HG03095 (cell line): ENCODE results near the gene PARD3.
"Not testable (repeated sequence)": the region's sequence is repeated elsewhere in the genome, so short reads cannot be mapped to it uniquely, and the experiment has no call there.

Experiments used
- ATAC-seq: cut with Tn5 transposase; IDR thresholded peaks from one replicate; pipeline ENCODE4 v1.9.1; 2021; ENCODE audit warnings: moderate library complexity; ENCODE audit not compliant: unreplicated experiment

PARD3 gene

DNA sequence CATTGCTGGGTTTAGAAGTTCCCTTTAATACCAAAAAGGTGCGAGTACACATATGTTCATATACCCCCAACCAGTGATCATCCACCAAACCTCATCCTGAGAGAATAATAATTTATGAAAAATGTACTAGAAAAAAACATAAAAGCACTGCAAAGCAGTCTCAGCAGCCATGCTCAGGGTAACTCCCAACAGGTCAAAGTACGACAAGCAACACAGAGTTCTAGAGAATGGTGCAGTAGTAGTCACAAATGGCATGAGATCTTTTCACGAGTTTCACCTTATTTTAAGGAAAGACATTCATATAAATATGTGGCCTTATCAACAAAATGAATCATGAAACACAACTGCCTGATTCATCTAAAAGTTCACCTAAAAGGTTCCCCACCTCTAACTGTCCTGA is 338.5 kb downstream of the PARD3 start:
- ATAC-seq, result no peak

DNA sequence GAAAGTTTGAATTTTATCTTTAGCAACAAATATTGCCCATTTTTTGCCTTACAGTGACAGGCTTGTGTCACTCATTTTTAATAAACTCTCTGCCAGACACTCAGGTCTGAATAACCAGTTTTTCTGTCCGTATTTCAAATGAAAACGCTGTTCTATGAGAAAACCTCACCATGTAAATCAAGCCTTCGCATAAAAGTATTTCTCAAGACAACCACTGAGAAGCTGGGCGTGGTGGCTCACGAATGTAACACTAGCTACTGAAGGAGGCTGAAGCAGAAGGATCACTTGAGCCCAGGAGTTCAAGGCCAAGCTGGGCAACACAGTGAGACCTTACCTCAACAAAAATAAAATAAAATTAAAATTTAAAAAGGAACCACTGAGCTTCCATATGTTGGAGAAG is 339.3 kb downstream of the PARD3 start:
- ATAC-seq, result no peak

DNA sequence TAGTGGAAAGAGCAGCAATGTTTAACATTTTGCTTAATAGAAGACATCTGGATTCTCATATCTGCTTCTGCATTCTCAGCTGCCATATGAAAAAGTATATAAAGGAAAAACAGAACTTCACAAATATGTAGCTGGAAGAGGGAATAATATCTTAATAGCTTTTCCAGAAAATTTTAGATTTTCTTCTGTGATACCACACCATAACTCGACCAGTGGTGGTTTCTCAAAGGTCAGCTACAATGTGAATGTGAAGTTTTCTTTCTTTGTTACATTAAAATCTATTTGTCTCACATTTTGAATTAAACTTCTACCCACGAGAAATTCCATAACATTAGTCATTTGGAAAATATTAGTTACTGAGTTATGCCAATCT is 339.8 kb downstream of the PARD3 start:
- no peak for ATAC-seq

DNA sequence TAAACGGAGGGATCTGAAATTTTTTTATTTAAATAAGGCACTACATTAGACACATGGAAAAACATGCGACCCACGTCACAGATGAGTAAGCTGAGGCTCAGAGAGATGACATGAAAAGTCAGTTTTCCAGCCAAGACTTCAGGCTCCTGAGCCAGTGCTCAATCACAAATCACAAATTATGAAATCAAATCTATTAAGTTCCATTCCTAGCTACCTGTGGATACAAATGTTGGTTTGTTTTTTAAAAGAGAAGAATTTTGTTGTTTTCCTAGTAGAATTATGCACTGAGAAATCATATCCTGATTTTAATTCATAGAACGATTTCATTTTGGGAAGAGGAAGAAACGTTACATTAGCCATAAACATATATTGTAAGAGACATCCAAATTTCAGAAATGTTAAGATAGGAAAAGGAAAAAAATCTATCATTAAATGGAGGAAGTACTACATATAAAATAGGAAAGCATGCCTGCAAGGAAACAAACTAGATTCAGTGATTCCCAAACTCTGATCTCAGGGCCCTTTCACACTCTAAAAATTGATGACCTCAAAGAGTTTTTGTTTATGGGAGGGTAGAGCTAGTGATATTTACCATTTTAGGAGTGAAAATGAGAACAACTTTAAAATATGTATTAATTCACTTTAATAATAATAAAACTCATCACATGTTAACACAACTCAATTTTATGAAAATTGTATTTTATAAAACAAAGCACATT is 340.4 kb downstream of the PARD3 start:
- ATAC-seq, result no peak

DNA sequence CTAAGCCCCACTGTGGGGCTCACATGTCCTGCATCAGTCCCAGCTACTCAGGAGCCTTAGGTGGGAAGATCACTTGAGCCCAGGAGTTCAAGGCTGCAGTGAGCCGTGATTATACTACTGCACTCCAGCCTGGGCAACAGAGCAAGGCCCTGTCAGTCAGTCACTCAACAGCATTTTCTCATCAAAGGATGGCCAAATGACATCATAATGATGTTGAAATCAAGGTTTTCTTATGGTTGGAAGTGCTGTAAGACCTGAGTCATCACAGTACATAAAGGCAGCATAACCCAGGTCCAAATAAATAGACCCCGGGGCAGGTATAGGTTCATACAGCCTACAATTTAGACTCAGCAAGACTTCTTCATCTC is 341.1 kb downstream of the PARD3 start:
- no peak for ATAC-seq

DNA sequence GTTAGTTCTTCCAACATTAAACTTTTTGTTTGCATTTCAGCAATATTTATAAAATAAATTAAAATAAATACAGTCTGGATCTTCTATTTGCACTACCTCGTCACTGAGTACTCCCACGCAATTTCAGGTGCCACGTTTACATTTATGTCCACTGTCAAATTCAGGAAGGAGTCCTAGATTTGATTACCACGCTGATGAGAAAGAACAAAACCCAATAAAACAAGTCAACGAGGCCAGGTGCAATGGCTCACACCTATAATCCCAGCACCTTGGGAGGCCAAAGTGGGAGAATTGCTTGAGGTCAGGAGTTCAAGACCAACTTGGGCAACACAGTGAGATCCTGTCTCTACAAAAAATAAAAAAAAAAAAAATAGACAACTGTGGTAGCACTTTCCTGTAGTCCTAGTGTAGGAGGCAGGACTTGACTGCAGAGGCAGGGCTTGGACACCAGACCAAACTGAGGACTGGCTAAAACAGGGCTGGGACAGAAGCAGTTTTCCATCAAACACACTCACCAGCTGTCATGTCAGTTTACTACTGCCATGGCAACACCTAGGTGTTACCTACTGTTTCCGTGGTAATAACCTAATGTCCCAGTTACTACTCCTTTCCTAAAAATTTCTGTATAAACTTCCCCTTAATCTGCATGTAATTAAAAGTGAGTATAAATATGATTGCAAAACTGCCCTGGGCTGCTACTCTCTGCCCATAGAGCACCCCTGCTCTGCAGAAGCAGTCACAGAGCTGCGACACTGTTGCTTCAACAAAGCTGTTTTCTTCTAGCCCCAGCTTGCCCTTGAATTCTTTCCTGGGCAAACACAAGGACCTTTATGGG is 341.7 kb downstream of the PARD3 start:
- no peak for ATAC-seq

DNA sequence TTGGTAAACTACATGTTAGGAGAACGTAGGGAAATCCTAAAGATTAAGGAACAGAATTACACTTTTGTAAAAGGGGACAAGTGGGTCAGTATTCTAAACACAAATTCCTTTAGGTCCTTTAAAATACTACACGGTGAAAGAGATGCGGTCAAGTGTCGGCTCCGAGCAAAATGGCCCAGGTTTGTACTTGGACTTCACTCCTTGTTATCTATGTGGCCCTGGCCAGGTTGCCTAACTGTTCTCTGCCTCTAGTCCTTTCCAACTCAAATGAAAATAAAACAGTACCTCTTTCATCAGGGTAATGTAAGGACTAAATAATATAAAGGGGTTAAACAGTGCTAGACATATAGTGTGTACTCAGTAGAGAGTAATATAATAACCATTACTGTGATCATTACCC is 344.8 kb downstream of the PARD3 start:
- ATAC-seq, result no peak

DNA sequence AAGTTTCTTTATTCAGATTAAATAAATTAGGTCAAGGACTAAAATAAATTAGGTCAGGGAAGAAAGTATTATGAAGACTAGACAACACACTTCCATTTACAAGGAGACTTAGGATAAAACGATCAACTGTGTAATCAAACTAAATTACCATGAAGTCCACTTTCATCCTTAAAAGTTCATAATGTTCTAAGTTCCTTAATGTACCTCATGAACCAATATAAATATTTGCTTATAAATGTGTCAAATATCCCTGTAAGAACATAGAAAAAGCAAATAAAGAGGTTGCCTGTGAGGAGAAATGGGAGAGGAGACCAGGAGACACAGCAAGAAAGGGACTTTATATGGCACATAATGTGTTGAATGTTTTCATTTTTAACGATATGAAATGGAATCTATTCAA is 345.6 kb downstream of the PARD3 start:
- no peak for ATAC-seq

DNA sequence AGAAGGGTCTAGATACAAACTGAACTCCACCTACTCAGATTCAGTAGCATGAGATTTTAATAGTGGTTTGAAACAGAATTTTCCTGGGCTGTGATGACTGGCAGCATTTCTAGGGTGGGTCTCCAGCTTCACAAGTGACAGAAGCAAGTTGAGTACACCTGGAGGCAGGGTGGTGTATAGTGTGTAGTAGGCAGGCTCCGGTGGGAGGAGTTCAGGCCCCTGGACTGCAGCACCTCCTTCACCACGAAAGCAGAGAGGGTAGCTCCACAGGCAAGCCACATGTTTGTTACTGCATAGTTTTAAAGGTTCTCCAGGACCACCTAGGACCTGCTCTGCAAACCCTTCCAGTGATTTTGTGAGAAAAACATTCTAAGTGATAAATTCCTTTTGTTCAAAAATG is 347.2 kb downstream of the PARD3 start:
- ATAC-seq, result no peak

DNA sequence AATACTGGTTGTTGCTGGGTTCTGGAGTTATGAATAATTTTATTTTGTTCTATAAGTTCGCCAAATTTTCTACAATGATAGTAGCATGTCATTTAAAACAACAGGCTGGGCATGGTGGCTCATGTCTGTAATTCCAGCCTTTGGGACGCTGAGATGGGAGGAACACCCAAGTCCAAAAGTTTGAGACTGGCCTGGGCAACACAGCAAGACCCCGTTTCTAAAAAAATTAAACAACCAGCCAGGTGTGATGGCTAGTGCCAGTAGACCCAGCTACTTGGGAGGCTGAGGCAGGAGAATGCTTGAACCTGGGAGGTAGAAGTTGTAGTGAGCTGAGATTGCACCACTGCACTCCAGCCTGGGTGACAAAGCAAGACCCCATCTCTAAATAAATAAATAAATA is 347.7 kb downstream of the PARD3 start:
- ATAC-seq, result no peak

DNA sequence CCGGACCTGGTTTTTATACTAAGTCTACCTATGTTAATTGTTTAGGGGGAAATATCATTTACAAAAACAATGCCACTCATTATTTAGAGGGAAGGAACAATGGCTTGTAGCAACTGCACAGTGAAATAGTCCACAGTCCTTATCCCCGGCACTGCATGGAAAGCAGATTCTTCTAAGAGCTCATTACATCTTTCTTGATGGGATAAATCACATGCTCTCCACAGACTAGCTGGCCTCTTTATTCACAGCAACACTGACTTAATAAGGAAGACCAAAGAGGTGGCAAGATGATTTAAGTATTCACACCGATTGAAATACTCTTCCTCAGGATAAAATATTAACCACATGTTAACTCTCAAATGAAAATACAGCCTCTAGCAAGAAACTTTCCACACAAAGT is 349.4 kb downstream of the PARD3 start:
- ATAC-seq, result no peak

DNA sequence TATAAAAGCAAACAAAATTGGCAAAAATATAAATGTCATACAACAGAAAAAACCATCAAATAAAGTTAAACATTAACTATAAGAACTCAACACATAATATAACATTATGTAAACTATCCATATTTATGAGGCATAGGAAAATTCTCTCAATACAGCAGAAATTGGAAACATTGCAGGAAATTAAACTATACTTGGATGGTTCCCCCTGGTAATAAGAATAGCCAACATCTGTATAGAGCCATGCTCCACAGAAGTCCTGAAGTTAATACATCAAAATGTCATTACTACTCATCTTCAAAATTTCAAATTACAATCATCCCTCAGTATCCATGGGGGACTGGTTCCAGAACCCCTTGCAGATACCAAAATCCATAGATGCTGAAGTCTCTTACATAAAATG is 350.5 kb downstream of the PARD3 start:
- no peak for ATAC-seq

DNA sequence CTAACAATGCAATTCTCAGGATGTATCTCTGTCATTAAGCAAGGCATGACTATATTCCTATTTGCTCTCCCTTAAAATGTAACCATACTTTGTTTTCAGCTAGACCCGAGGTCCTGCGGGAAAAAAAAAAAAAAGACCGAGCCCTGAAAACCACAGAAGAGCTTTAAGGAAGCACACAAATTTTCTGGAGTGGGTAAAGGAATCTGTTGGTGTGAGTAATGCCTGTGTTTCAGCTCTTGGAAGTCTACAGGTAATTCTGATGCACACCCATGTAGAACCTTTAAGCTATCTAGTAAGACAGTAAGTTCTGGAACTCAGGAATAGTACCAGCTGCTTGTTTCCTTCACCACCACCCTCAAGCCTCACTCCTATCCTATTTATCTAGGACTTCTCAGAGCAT is 351.1 kb downstream of the PARD3 start:
- ATAC-seq, result no peak

DNA sequence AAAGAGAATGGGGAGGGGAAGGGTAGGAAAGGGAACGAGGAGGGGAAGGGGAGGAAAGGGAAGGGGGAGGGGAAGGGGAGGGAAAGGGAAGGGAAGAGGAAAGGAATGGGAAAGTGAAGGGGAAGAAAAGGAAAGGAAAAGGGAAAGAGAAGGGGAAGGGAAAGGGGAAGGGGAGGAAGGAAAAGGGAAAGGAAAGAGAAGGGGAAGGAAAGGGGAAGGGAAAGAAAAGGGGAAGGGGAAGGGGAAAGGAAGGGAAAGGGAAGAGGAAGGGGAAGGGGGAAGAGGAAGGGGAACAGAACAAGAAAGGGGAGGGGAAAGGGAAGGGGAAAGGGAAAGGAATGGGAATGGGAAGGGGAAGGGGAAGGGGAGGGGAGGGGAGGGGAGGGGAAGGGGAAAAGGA is 352.1 kb downstream of the PARD3 start:
- no peak for ATAC-seq

DNA sequence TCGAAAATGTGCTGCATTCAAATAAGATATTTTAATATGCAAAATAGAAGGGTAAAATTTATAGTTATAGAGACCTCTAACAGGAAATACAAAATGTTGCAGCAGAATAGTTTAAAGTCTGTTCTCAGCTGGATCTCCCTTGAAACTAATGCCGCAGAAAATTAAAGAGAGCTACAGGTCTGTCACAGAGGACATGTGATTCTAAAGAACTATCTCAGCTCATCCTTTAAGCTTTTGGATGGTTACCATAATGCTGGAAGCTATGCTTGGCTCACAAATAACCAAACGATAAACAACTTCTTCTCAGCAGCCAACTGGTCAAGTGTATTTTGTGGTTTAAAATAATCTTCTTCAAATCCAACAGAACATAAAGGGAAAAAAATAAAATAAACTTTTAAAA is 353.0 kb downstream of the PARD3 start:
- no peak for ATAC-seq

DNA sequence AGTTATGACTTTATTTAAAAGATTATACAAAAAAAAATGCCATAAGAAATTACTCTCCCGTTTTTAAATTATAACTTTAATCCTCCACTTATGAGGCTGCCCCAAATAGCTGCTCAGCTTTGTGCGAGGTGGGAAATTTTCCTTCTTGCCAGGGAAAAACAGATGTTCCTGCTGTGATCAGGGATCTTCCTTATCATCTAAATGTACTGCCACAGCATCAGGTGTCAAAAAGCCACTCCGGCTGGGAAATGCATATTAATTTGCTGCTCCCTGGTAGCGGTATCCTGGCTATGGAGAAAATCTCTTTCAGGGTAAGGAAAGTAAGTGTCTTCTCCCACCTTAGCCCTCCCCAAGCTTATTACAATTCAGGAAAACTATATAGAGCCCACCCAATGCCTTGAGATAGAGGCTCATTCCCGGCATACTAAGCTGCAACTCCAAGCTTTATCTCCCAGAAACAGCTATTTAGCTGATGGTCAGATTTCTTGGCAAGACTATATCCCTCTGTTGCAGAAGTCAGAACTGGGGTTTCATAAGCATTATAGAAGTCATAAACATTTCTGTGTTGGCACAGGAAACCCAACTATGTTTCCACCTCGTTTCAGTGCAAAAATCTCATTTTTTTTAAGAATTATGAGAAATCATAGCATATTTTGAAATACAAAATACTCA is 360.4 kb downstream of the PARD3 start:
- ATAC-seq, result no peak

DNA sequence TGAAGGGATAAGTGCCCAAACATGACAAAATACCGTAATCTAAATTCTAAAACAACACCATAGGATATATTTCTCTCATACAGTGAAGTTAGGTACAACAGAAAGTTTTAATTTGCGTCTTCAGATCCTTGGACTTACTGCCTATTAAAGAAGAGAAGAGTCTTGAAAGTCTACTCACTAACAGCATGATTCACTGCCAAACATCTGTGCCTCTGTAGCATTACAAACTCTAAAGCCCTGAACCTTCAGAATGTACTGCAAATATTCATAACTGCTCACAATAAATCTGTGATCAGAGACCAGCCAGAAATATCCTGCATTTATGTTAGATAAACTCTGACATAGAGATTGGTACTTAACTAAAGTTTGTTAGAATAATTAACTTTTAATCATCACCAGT is 365.3 kb downstream of the PARD3 start:
- no peak for ATAC-seq

DNA sequence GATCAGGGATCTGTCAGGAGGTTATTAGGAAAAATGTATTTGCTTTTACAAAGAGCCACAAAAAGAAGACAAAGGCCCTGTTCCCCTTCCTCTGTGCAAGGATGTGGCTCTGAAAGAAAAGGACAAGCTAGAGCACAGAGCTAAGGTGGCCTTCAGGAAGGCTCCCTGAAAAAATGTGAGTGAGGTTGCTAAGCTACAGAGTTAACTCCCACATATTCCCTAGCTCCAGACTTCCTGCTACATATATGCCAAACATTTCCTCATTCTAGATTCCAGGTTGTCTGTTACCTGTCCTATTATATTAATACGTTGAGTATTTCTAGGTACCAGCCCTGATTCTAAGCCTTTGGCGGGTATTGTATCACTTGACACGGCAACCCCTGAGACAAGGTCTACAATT is 369.0 kb downstream of the PARD3 start:
- no peak for ATAC-seq

DNA sequence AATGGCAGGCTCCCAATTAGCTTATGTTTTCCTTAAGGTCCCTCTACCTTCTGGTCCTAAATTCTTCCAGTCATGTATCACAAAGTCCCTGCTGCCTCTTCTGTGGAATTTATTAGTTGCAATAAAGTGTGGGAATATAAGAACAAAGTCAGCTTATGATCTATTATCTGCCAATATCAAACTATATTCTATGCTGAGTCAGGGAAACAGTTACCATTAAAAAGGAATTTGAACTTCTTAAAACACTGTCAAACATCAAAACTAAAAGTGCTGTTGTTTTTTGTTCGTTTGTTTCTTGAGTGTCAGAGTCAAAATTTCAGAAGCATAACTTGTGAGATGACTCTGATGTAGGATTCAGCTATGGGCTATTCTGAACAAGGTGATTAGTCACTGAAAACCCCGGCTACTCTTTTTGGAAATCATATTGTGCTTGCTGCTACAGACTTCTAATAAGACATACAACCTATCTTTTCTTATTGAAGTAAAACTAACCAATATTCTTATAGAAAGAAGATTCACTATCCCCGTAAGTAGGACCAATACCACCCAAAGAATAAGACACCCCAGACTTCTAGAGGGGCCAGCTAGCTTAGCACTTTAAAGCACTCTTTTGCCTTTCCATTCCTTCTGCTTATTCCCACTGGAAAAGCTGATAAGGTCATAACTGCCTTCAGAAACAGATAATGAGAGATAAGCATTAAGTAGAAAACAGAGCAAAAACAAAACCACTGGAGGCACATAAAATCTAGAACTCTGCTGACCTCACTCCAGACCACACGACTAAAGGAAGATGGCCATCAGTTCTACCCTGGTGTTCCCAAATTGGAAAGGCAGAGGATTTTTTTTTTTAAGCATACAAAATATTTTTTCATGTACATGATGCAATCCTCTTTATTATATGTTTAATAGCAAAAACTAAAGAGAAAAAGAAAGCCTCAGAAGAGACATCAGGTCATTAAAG is 370.6 kb downstream of the PARD3 start:
- no peak for ATAC-seq

DNA sequence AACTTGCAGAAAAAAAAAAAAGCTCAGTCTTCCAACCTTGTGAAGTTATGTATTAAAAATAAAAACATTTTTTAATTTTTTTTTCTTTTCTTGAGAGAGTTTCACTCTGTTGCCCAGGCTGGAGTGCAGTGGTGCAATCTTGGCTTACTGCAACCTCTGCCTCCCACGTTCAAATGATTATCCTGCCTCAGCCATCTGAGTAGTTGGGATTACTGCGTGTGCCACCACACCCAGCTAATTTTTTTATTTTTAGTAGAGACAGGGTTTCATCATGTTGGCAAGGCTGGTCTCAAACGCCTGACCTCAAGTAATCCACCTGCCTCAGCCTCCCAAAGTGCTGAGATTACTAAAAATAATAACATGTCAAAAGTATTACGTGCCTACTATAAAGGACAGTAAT is 375.7 kb downstream of the PARD3 start:
- not testable (repeated sequence) for ATAC-seq

DNA sequence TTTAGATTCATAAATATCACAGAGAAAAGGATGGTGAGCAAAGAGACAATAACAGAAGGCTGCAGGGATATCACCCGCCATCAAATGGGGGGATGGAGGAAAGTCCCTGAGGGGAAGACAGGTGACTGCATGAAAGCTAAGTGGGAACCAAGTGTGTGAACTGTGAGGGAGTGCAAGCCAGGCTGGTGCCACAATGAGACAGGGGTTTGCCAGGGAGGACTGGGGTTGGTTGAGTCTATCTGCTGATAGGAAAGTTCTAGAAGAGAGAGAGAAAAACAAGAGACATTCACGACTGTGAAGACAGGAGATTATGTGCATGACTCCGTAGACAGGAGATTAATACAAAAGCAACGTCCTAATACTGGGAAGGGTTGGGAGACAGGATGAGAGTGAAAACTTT is 376.4 kb downstream of the PARD3 start:
- ATAC-seq, result no peak
